ENCODE results near the gene PPP4C.
"Not testable (repeated sequence)": the region's sequence is repeated elsewhere in the genome, so short reads cannot be mapped to it uniquely, and the experiment has no call there.

Gene PPP4C

GRCh38 chr16:30031477-30031918 is 44.3 kb upstream of the PPP4C start:
- no peak for TF ChIP-seq CTCF (conservative IDR thresholded peaks at IDR 0.05; ENCODE audit: low read depth, low read length)
- no peak for DNase-seq (ENCODE audit: low read depth)
- no peak overlapping the region for H3K4me3 ChIP-seq (ENCODE audit: low read depth, low read length)

- TF ChIP-seq CTCF (conservative IDR thresholded peaks at IDR 0.05; ENCODE audit: low read depth, low read length): peak; percentile 83
- DNase-seq (ENCODE audit: low read depth): peak; percentile 81
- no peak overlapping the region for H3K4me3 ChIP-seq (ENCODE audit: low read depth, low read length)
Observed at GRCh38 chr16:30032083-30032819, 43.5 kb upstream of the PPP4C start.

- no peak for DNase-seq (ENCODE audit: low read depth)
- H3K4me3 ChIP-seq (ENCODE audit: low read depth, low read length): no peak overlapping the region
- no peak for TF ChIP-seq CTCF (conservative IDR thresholded peaks at IDR 0.05; ENCODE audit: low read depth, low read length)
Observed at GRCh38 chr16:30033270-30033669, 42.5 kb upstream of the PPP4C start.

GRCh38 chr16:30040221-30040620 is 35.6 kb upstream of the PPP4C start:
- H3K4me3 ChIP-seq (ENCODE audit: low read depth, low read length): no peak overlapping the region
- no peak for DNase-seq (ENCODE audit: low read depth)
- TF ChIP-seq CTCF (conservative IDR thresholded peaks at IDR 0.05; ENCODE audit: low read depth, low read length): no peak

- not testable (repeated sequence) for DNase-seq (ENCODE audit: low read depth); H3K4me3 ChIP-seq (ENCODE audit: low read depth, low read length)
Observed at GRCh38 chr16:30040690-30041089, 35.1 kb upstream of the PPP4C start.

GRCh38 chr16:30041841-30042240 is 34.0 kb upstream of the PPP4C start:
- peak; percentile 34 for TF ChIP-seq CTCF (conservative IDR thresholded peaks at IDR 0.05; ENCODE audit: low read depth, low read length)
- no peak overlapping the region for H3K4me3 ChIP-seq (ENCODE audit: low read depth, low read length)
- DNase-seq (ENCODE audit: low read depth): peak; percentile 67

- H3K4me3 ChIP-seq (ENCODE audit: low read depth, low read length): no peak overlapping the region
- TF ChIP-seq CTCF (conservative IDR thresholded peaks at IDR 0.05; ENCODE audit: low read depth, low read length): no peak
- no peak for DNase-seq (ENCODE audit: low read depth)
Observed at GRCh38 chr16:30046178-30046577, 29.6 kb upstream of the PPP4C start.

Measured in choroid plexus epithelial cell (primary cell).